RWPE2 (cell line): Measurements from ENCODE around the gene TMEM107.
A peak's percentile ranks its signal among the peaks of the same experiment; 100 is the strongest.

ENCODE experiments used
- ATAC-seq: fragments of 200-7000 bp; cut with Tn5 transposase; 3 replicates; pipeline ENCODE4 v1.9.1; 2021; ENCODE audit warnings: low read depth
- DNase-seq: peaks from one replicate; pipeline ENCODE4 v3.0.0-alpha.2; 2020; ENCODE audit warnings: low spot score
- H3K27ac ChIP-seq: fragments of 450-650 bp; 2 replicates; pipeline ENCODE4 v1.5.1; 2017; ENCODE audit warnings: mild to moderate bottlenecking; ENCODE audit not compliant: poor library complexity, severe bottlenecking
- H3K27me3 ChIP-seq: fragments of 250-450 bp; sonication (Bioruptor Pico); 2 replicates; pipeline ENCODE4 v1.5.1; 2021; ENCODE audit warnings: mild to moderate bottlenecking, moderate library complexity; ENCODE audit not compliant: insufficient read depth, poor library complexity, severe bottlenecking
- H3K36me3 ChIP-seq: fragments of 250-450 bp; sonication (Bioruptor Pico); 2 replicates; pipeline ENCODE4 v1.5.1; 2020; ENCODE audit warnings: low read depth, mild to moderate bottlenecking, moderate library complexity
- H3K4me1 ChIP-seq: fragments of 250-450 bp; sonication (Bioruptor Pico); 2 replicates; pipeline ENCODE4 v1.5.1; 2021; ENCODE audit warnings: mild to moderate bottlenecking, moderate library complexity; ENCODE audit not compliant: insufficient read depth, poor library complexity, severe bottlenecking
- H3K4me3 ChIP-seq: fragments of 250-450 bp; sonication (Bioruptor Pico); 2 replicates; pipeline ENCODE4 v1.5.1; 2021; ENCODE audit warnings: mild to moderate bottlenecking, moderate library complexity; ENCODE audit not compliant: severe bottlenecking
- H3K9me3 ChIP-seq: fragments of 250-450 bp; sonication (Bioruptor Pico); 2 replicates; pipeline ENCODE4 v1.5.1; 2021; ENCODE audit warnings: mild to moderate bottlenecking, moderate library complexity; ENCODE audit not compliant: severe bottlenecking
- TF ChIP-seq, protein P1 (sequence below): fragments of 450-650 bp; IDR thresholded peaks from one replicate; pipeline ENCODE4 v1.5.1; 2017; ENCODE audit warnings: mild to moderate bottlenecking, moderate library complexity; ENCODE audit not compliant: poor library complexity, severe bottlenecking

Gene TMEM107

DNA sequence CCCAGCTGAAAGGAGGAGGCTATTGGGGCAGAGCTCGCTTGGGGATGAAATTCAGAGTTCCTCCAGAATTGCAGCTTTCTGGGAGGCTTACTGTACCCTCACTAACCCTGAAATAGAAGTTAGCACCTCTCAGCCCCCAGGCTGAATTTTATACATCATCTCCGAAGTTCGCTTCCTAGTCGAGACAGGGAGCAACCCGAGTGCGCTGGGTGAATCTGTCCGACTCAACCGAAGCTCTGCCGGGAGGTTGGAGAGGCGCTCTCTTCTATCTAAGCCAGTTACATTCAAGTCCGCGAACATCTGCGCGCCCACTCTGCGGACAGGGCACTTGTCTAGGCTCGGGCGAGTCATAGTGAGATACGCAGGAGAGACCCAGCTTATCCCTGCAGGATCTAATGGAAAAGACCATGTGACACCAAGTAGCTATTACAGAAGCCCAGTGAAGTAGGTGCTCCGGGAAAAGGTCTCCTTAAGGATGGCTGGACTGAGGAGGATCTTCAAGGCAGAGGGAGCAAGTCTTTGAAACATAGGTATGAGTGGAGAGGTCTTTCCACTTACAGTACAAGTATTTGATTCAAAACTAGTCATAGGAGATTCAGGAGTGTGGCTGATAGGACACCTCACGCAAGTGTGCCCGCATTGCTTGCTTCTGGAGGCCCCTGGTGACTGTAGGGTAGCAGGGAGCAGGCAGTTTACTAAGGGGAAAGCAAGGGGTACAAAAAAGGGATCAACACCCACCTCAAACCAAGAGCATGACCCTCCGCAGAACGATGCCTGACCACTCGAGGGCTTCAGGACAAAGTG is 51.6 kb downstream of the TMEM107 start:
- Histone ChIP-seq H3K4me1 (peaks cover 5% of the 10 kb centered on the region), H3K36me3 (no peaks in the 10 kb centered on the region), H3K9me3 (no peaks in the 10 kb centered on the region), H3K27ac (peak overlapping the region; percentile 57), H3K27me3 (no peaks in the 10 kb centered on the region), H3K4me3 (peak overlapping the region; percentile 46)
- ATAC-seq (no peak), DNase-seq (no peak)
- TF ChIP-seq, protein P1, sequence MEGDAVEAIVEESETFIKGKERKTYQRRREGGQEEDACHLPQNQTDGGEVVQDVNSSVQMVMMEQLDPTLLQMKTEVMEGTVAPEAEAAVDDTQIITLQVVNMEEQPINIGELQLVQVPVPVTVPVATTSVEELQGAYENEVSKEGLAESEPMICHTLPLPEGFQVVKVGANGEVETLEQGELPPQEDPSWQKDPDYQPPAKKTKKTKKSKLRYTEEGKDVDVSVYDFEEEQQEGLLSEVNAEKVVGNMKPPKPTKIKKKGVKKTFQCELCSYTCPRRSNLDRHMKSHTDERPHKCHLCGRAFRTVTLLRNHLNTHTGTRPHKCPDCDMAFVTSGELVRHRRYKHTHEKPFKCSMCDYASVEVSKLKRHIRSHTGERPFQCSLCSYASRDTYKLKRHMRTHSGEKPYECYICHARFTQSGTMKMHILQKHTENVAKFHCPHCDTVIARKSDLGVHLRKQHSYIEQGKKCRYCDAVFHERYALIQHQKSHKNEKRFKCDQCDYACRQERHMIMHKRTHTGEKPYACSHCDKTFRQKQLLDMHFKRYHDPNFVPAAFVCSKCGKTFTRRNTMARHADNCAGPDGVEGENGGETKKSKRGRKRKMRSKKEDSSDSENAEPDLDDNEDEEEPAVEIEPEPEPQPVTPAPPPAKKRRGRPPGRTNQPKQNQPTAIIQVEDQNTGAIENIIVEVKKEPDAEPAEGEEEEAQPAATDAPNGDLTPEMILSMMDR = no peak

DNA sequence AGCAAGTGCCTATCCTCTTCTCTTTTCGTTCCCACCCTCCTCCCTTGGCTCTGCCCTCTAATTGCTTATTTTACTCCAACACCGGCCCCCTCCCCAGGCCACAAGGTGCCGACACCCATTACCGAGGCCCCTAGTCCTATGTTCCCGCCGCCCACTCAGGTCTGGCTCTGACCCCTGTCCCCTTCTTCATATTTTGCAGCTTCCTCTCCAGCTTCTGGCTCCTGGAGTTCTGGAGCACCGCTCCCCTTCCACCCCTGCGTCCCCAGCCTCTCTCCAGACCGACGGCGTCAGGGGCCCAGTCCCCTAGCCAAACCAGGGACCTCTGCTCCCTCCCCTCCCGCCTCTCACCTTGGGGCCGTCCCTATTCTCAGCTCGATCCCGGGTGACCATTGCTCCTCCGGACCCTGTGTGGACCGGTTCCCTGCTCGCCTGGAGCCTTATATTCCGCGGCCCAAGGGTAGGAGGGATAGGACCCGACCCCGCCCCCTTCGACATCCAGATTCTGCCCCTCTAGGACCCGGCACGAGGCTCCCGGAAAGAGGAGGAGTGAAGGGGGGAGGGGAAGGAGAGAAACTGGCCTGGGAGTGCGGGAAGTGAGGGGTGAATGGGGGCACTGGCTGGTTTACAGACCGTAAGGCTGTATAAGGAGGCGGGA is 52.4 kb downstream of the TMEM107 start, which contains the start of gene HES7:
Gene HES7, minus strand, starts transcription at position 412 of the 655 bp plus-strand sequence. Its CDS starts 22 bp downstream, at position 390.
- H3K27me3 ChIP-seq = no peaks in the 10 kb centered on the region
- H3K9me3 ChIP-seq = no peaks in the 10 kb centered on the region
- DNase-seq = peak; percentile 77
- no peaks in the 10 kb centered on the region for H3K36me3 ChIP-seq
- H3K4me1 ChIP-seq = peaks cover 5% of the 10 kb centered on the region
- peak within 1 kb of the TSS; percentile 57 for H3K27ac ChIP-seq
- peak; percentile 3; the same call in 1 of the 3 replicates for ATAC-seq
- TF ChIP-seq, protein P1 = no peak
- peak within 1 kb of the TSS; percentile 46 for H3K4me3 ChIP-seq

DNA sequence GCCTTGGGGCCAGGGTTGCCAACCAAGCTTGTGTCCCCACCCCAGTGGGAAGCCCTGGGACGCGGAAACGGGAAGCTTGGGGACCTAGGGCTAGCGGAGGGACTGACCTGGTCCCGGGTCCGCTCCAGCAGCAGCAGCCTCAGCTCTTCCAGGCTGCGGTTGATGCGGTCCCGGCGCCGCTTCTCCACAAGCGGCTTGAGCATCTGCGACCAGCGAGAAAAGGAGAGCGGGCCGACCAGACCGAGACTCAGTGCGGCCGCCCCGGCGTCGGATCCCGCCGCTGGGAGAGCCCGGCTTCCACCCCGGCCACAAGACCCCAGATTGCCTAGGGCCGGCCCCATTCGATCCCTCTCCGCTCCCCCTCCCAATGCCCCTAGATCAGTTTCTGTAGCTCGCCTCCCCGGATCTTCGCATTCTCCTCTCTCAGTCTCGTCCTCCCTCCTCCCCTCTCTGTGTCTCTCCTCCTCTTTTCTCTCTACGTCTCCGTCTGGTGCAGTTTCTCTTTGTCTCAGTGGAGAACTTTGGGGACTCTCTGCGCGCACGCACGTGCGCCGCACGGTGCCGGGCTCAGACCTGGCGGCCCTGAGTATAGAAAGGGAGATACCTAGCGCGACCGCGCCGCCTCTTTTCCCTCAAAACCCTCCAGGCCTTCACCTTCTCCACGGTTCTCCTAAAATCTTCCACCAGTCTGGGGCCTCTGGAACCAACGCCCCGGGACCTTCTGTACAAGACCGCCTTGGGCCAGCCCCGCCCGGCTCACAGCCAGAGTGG is 53.1 kb downstream of the TMEM107 start:
- Histone ChIP-seq H3K27ac (peak overlapping the region; percentile 57), H3K27me3 (no peaks in the 10 kb centered on the region), H3K9me3 (no peaks in the 10 kb centered on the region), H3K4me3 (peak overlapping the region; percentile 46), H3K4me1 (peaks cover 5% of the 10 kb centered on the region), H3K36me3 (no peaks in the 10 kb centered on the region)
- TF ChIP-seq, protein P1 = no peak
- no peak for ATAC-seq
- DNase-seq = no peak
